Right renal pelvis (tissue), 4 donors: ENCODE results near the gene ADPRM. TPM values are rescaled to one million over a fixed set of nuclear protein-coding genes. Genes with fewer than 3 reads are reported as not detected.
"Not testable (repeated sequence)": the region's sequence is repeated elsewhere in the genome, so short reads cannot be mapped to it uniquely, and the experiment has no call there.

Experiments
- DNase-seq, 4 donors: peaks; one replicate each; pipeline ENCODE4 v3.0.0-alpha.2; 2013; ENCODE audit warnings: low read depth in 4 of 4, low spot score in 3 of 4, missing footprints in 1 of 4
- polyA plus RNA-seq, 4 donors: library from polyadenylated mRNA; unstranded; fragments of 120-200 nt; gene quantifications; one replicate each; pipeline ENCODE4 v1.2.1, GENCODE V29; 2013; ENCODE audit not compliant: insufficient read length in 4 of 4

Gene ADPRM
- polyA plus RNA-seq, 4 donors = 14.7 to 19.6 (median 18.0) TPM

DNA sequence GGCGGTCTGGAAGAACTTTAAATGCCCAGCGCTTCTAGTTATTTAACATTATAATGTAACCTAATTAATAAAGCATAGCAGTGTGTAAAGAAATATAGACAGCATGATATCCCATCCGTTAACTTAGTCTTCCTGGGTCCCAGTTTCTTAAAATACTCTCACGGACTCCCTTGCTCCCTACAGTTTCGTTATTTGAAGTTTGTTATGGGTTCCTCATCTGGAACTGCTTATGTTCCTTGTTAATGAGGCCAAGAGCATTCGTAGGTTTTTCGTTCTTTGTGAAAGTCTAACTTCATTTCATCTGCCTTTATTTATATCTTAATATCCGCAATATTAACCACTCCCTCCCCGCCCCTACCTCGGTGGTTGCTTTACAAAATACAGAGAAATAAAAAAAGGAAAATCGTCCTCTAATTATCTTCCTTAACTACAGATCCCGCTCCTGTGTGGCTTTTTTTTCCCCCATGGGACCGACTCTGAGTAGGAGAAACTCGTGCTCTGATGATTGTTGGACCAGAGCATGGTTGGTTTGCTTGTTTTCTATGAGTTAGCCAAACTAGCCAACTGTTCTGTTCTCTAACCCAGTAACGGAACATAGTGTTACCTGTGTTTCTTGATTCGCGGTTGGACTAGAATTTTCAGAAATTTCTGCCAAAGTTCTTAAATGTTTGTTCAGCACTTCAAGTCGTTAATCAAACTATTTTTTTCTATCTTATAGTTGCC is 863 bp downstream of the ADPRM start:
- DNase-seq = no peak

GRCh38 chr17:10699856-10700255 is 2.5 kb downstream of the ADPRM start:
- DNase-seq = no peak

DNA sequence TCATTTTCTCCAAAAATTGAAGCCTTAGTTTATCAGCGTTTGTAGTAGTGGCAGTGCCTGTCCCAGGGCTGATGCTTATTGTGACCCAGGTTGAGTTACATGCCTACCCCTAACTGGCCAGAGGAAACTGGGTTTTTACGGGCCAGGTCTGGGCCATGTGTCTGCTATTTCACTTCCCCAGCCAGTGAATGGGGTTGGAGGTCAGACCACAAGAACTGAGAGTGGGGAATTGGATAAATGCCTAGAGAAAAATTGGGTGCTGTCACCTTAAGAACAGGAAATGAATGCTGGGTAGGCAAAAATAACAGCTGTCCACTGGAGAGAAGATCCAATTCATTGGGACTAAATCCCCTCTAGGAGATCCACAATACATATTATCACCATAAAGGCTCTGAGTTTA is 5.2 kb downstream of the ADPRM start:
- DNase-seq = no peak

GRCh38 chr17:10705727-10706126 is 8.3 kb downstream of the ADPRM start:
- no peak for DNase-seq

- DNase-seq = no peak
Measured at GRCh38 chr17:10713318-10713717, 15.9 kb downstream of the ADPRM start.

DNA sequence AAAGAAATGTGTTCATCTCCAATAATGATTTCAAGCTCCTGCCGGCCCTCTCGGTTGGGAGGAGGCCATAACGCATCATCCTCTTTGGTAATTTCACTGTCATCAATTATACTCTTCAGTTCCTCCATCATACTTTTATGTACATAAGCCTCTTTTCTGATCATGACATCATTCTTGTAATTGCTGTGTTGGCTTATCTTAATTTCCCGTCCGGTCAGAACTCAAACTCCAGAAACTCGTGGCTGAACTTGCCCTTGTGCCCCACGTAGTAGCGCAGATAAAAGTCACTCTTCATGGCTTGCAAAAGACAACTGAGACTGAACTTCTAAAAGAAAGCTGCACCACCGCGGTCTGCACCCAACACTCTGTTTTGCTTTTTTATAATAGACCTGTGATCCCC is 18.8 kb downstream of the ADPRM start:
- DNase-seq = no peak

DNA sequence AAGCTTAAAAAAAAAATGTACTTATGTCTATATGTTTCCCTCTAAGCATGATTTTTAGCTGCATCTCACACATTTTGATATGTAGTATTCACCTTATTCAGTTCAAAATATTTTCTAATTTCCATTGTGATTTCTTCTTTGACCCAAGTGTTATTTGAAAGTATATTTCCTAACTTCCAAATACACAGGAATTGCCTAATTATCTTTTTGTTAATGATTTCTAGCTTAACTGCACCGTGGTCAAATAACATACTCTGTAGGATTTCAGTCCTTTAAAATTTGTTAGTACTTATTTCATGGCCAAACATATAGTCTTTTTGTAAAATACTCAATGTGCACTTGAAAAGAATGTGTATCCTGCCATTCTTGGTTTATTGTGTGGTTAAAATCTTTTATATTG is 21.2 kb downstream of the ADPRM start:
- DNase-seq = no peak

DNA sequence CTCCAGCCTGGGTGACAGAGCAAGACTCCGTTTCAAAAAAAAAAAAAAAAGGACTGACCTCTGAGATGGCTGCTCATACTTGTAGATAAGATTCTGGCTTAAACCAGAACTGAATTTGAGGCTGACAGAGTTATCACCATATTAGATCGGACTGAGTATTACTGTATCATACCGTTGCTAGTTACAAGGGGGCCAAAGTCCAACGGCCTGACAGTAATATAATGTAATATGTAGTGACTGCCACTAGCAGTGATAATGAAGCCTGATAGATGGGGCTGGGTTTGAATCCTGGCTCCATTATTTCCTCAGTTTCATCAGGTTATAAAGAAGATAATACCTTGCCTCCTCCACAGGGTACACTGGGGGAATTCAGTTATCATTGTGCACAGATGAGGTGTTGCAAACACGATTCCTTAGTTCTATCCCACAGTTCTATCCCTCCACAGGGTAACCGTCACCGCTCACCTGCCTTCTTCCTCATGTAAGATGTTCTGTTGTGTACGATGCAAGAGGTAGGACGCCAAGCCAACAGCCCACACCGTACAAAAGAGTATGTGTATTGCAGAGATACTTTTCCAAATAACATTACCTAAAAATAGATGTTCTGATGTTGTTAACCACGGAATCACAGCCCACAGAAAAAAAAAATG is 27.3 kb downstream of the ADPRM start:
- no peak for DNase-seq

DNA sequence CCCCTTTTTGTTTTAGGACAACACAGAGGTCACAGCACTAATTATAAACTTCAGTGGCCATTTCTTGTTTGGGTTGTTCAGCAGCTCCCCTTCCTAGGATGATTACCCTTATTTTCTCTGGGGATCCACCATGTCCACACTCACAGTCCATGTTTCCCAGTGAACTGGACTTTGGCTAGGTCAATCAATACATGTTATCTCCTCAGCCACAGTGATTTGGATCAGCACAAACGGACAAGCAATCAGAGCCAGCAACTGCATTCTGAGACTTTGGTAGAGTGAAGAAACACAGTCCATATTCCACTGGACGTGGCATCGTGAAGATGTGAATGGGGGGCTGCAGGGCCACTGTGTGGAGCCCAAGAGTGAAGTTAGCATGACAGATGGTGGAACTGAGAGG is 27.9 kb downstream of the ADPRM start:
- no peak for DNase-seq

- DNase-seq = no peak
Measured at GRCh38 chr17:10726196-10726595, 28.8 kb downstream of the ADPRM start.

DNA sequence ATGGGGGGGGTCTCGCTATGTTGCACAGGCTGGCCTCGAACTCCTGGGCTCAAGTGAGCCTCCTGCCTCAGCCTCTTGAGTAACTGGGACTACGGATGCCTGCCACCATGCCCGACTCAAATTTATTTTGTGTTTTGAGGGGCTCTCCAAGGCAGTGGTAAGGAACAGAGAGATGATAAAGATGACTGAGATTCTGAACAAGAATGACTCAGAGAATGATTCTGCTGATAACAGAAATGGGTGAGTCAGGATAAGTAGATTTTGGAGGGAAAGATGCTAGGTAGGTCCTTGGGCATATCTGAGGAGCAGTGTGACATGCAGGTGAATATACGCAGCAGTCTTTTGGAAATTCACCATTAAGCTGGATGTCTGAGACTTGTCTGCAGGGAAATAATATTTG is 29.8 kb downstream of the ADPRM start:
- no peak for DNase-seq

DNA sequence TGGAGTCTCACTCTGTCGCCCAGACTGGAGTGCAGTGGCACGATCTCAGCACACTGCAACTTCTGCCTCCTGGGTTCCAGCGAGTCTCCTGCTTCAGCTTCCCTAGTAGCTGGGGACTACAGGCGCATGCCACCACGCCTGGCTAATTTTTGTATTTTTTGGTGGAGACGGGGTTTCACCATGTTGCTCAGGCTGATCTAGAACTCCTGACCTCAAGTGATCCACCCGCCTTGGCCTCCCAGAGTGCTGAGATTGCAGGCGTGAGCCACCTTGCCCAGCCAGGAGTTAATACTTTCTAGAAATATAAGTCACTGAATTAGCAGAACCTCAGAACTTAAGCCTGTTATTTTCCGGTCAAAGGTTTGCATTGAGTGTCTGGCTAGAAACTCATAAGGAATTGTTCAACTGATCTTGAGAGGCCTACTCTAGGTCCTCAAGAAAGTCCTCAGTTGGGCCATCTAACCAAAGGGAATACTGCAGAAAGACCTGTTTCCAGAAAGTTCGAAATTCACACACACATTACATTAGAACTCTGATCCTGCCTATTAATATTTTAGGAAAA is 31.0 kb downstream of the ADPRM start:
- no peak for DNase-seq

DNA sequence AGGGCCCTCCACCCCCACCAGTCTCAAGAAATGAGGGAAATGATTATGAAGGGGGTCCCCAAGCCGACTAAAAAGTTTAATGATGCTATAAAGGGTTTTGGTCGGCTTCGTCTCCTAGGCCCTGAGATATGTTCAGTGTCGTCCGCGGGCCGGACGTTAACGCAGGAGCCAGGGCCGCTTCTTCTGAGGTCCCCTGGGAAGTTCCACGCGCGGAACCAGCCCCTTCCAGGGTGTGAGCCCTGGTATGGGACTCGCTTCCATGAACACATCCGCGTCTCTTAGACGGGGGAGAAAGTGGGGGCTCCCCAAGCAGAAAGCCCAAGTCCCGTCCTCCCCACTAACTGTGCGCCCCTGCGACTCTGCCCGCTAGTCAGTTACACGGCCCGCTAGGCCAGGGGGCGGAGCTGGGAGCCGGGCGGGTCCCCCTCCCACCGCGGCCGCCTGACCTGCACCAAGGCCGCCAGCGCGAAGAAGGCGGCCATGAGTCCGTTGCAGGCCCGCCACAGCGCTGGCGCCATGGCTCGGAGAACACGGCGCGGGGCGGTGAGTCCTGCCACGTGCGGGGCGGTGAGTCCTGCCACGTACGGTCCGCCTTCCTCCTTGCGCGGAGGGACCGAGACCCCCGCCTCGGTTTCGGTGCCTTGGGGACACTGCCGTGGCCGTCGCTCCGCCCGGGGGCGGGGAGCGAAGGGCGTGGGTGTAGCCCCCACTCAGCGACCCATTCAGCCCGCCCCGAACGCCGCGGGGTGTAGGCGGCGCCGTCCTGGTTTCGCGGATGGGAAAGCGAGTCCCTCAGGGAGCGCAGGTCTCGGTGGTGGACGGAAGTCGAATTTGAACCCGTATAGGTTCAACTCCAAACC is 32.2 kb downstream of the ADPRM start, which contains the start of gene TMEM220:
TSS of gene TMEM220 (minus strand) at position 690 of the 860 bp plus-strand sequence. CDS start at position 518, 172 bp downstream.
- peak; percentile 53 to 74 (median 56) for DNase-seq

DNA sequence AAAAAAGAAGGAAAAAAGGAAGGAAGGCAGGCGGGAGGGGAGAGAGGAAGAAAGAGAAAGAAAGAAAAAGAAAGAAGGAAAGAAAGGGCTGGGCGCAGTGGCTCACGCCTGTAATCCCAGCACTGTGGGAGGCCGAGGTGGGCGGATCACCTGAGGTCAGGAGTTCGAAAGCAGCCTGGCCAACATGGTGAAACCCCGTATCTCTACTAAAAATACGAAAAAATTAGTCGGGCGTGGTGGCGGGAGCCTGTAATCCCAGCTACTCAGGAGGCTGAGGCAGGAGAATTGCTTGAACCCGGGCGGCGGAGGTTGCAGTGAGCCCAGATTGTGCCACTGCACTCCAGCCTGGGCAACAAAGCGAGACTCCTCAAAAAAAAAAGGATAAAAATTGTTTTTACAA is 32.9 kb downstream of the ADPRM start:
- not testable (repeated sequence) for DNase-seq

DNA sequence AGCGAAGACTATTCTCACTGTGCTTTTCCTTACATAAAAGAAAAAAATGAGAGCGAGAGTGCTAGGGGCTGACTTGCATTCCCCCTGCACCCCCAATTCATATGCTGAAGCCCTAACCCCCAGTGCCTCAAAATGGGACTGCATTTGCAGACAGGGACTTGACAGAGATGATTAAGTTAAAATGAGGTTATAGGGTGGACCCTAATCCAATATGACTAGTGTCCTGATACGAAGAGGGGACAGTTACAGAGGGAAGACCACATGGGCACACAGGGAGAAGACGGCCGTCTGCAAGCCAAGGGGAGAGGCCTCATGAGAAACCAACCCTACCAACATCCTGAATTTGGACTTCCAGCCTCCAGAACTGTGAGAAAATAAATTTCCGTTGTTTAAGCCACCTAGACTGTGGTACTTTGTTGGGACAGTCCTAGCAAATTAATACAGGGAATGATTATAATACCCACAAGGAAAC is 34.0 kb downstream of the ADPRM start:
- no peak for DNase-seq

DNA sequence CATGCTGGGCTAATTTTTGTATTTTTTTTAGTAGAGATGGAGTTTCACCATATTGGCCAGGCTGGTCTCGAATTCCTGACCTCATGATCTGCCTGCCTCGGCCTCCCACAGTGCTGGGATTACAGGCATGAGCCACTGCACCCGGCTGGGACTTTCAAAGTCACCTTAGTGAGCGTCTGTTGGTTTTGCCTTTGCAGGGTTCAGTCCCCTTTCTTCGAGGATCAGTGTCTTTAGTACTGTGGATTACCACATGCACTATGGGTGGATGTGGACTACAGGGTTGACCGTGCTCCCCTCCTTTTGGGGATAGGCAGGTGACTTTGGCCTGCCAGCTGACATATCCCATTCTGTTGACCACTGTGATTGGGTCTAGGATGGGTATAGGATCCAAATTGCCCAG is 34.7 kb downstream of the ADPRM start:
- not testable (repeated sequence) for DNase-seq

- DNase-seq = no peak
Measured at GRCh38 chr17:10733666-10734065, 36.3 kb downstream of the ADPRM start.

DNA sequence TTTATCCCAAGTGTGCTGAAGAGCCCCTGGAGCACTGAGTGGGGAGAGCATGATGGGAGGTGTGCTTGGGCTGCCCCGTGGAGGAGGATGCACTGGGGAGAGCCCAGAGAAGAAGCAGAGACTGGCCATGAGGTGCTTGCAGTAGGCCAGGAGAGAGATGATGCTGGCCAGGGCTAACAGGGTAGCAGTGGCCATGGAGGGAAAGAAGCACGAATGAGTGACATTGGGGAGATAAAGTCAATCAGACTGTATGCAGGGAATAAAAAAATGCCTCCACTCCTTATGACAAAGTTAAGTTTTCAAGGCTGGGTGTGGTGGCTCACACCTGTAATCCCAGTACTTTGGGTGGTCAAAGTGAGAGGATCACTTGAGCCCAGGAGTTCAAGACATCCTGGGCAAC is 37.9 kb downstream of the ADPRM start:
- no peak for DNase-seq

- DNase-seq = no peak
Measured at GRCh38 chr17:10735821-10736220, 38.4 kb downstream of the ADPRM start.

DNA sequence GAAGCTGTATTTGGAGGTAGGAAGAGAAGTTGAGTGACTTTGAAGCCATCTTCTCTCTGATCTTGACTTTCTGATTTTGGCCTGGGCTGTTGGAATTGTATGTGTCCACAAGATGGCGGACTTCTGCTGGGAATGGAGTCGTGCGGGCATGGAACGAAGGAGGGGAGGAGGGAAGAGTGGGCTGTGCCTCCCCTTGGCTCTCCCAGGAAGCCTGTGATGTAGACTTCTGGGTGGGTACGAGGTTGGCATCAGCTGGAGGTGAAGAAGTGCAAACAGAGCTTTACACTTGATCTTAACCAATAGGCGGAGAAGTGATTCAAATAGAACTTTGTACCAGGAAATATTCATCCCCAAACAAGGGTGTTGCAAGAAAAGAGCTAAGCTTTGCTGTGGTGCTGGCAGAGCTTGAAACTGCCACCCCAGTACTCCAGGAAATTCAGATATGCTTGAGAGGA is 39.8 kb downstream of the ADPRM start:
- DNase-seq = peak in 3 of 4 donors; percentile 38 to 46 (median 41)

DNA sequence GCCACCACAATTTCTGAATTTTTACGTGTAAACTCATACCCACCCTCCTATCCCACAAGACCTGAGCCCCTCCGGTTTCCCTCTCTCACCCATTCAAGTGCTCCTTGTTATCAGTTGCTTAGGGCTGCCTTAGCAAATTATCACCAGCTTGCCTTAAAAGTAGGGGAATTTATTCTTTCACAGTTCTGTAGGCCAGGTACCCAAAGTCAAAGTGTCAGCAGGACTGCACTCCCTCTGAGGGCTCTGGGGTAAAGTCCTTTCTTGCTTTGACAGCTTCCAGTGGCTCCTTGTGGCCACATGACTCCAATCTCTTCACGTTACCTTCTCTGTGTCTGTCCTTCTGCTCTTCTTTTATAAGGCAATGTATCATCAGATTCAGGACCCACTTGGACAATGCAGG is 40.3 kb downstream of the ADPRM start:
- DNase-seq = no peak
